ENCODE data around the gene PDE4D. TPM values are rescaled to one million over a fixed set of nuclear protein-coding genes. Genes with fewer than 3 reads are reported as not detected.

PDE4D gene
- total RNA-seq, 4 donors from 2014 or later, result 14.7 to 36.3 (median 24.7) TPM

DNA sequence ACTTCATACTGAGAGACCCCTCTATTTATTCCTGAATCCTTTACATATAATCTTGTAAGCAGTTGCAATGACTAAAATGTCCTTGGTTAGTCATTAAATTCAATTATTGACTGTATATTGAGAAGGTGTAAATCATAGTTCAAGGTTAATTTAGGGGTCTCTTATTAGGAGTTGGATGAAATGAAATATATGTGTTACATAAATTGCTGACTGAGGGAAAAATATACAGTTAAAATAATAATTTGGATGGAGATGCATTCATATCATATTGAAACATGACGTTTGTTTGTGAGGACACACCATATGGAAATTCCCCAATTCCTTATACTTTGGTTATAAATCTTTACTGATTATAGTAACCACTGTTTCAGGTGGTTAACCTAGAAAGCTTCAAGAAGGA, 430.6 kb downstream of the PDE4D start:
- TF ChIP-seq POLR2A (IDR thresholded peaks at IDR 0.05), result no peak
- TF ChIP-seq, protein P1, sequence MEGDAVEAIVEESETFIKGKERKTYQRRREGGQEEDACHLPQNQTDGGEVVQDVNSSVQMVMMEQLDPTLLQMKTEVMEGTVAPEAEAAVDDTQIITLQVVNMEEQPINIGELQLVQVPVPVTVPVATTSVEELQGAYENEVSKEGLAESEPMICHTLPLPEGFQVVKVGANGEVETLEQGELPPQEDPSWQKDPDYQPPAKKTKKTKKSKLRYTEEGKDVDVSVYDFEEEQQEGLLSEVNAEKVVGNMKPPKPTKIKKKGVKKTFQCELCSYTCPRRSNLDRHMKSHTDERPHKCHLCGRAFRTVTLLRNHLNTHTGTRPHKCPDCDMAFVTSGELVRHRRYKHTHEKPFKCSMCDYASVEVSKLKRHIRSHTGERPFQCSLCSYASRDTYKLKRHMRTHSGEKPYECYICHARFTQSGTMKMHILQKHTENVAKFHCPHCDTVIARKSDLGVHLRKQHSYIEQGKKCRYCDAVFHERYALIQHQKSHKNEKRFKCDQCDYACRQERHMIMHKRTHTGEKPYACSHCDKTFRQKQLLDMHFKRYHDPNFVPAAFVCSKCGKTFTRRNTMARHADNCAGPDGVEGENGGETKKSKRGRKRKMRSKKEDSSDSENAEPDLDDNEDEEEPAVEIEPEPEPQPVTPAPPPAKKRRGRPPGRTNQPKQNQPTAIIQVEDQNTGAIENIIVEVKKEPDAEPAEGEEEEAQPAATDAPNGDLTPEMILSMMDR (IDR thresholded peaks at IDR 0.05), result no peak
- no peak overlapping the region for H3K4me3 ChIP-seq (replicated peaks in 1 of 3)
- DNase-seq, result no peak
- intact Hi-C loops (cut with DNase I), result no loop called here
- 89 to 92% methylated on average over 1 of the region's 1 CpG for WGBS, 2 donors
- H3K36me3 ChIP-seq, result no peaks in the 10 kb centered on the region
- H3K9me3 ChIP-seq, result no peaks in the 10 kb centered on the region
- no peaks in the 10 kb centered on the region for H3K27me3 ChIP-seq
- no peaks in the 10 kb centered on the region for H3K4me1 ChIP-seq
- H3K27ac ChIP-seq, result no peak overlapping the region

DNA sequence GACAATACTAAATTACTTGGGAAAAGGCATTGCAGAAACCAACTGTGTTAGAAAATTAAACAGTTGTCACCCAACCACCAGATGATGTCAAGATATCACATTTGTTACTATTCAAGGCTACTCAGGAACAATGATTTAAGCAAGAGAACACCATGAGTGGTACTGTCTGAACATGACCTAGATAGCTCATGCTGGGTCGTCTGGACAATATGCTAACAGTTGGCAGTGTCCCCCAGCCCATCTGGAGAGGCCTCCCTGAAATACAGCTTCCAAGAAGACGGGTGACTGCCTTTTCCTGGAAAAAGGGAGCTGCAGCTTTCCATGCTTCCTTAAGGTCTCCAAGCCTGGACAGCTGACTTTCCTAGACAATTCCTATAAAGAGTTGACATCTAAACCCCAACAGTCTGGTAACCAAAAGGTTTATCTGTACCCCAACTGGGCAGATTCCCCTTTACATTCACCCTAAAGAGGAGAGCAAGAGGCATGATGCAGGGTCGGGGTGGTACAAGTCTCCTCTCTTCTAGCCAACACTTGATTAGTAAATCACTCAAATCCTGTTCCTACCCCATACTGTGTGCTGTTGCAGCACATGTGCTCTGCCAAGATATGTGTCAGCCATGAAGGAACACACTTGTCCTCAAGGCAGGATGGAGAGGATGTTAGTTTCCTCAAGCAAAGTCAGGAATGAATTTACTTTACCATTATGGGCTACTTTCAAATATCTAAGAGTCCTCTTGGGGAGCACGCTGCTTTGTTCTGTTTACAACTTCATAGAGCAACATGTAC, 433.0 kb downstream of the PDE4D start:
- Histone ChIP-seq H3K4me1 (no peaks in the 10 kb centered on the region), H3K27me3 (no peaks in the 10 kb centered on the region), H3K27ac (no peak overlapping the region), H3K36me3 (no peaks in the 10 kb centered on the region), H3K9me3 (no peaks in the 10 kb centered on the region), H3K4me3 (replicated peaks in 1 of 3) (no peak overlapping the region)
- WGBS, 2 donors, result 84 to 86% methylated on average over 4 of the region's 4 CpGs
- no peak for DNase-seq
- TF ChIP-seq, protein P1 (IDR thresholded peaks at IDR 0.05), result no peak
- no peak for TF ChIP-seq POLR2A (IDR thresholded peaks at IDR 0.05)
- intact Hi-C loops (cut with DNase I), result no loop called here

DNA sequence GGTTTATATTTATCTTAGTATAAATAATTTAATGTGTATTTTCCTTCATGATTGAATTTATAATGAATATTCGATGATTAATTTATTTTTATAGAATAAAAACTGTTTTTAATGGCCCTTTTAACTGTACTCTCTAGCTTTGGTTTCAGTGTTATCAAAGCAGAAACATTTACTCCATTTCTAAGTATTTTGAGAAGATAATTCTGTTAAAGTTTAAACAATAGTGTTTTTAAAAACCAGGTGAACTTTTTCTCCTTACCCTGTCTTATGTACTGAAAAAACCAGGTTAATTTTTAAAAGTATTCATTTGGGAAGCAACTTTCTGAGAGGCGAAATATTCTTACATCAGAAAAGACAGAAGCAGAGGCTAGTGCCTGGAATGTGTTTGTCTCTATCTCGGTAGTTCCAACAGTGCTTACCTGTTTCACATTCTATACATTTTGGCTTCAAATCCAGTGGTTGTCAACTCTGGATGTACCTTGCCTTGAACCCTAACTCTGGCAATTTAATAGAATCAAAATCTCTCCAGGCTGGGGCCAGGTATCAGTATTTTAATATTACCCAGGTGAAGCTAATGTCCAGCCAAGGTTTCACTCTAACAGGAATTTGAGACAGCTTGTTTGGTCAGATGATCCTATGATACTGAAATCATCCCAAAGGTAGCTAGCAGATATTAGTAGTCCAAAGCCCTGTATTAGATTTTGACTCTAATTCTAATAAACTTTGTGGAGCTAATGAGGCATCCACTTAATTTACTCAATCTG, 434.4 kb downstream of the PDE4D start:
- Histone ChIP-seq H3K9me3 (no peaks in the 10 kb centered on the region), H3K4me1 (no peaks in the 10 kb centered on the region), H3K27me3 (no peaks in the 10 kb centered on the region), H3K27ac (no peak overlapping the region), H3K4me3 (replicated peaks in 1 of 3) (no peak overlapping the region), H3K36me3 (no peaks in the 10 kb centered on the region)
- intact Hi-C loops (cut with DNase I), result no loop called here
- DNase-seq, result no peak
- WGBS, 2 donors, result 92 to 94% methylated on average over 3 of the region's 3 CpGs
- no peak for TF ChIP-seq POLR2A (IDR thresholded peaks at IDR 0.05)
- TF ChIP-seq, protein P1 (IDR thresholded peaks at IDR 0.05), result no peak

DNA sequence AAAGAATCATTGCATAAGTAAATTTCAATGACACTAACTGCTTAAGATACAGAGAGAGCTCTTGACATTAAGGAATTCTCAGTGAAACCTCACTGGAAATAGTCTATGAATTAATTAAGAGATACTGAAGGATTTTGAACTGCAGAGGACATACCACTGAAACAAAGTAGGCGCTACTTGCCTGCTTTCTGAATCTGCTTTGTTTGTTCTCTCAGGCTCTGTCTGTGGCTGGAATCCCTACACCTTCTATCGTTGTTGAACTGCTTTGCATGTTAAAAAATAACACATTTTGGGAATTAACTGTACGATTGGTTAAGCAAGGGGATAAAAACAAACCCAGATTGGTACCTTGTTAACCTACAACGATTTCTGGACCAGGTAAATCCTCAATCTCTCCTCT, 435.2 kb downstream of the PDE4D start:
- no peaks in the 10 kb centered on the region for H3K9me3 ChIP-seq
- no peaks in the 10 kb centered on the region for H3K27me3 ChIP-seq
- H3K4me3 ChIP-seq (replicated peaks in 1 of 3), result no peak overlapping the region
- H3K27ac ChIP-seq, result no peak overlapping the region
- no peak for DNase-seq
- H3K4me1 ChIP-seq, result no peaks in the 10 kb centered on the region
- 64 to 72% methylated on average over 4 of the region's 4 CpGs for WGBS, 2 donors
- no peaks in the 10 kb centered on the region for H3K36me3 ChIP-seq
- no peak for TF ChIP-seq POLR2A (IDR thresholded peaks at IDR 0.05)
- TF ChIP-seq, protein P1 (IDR thresholded peaks at IDR 0.05), result no peak
- intact Hi-C loops (cut with DNase I), result no loop called here
